Measurements from ENCODE around the gene PAX3.

Gene PAX3

DNA sequence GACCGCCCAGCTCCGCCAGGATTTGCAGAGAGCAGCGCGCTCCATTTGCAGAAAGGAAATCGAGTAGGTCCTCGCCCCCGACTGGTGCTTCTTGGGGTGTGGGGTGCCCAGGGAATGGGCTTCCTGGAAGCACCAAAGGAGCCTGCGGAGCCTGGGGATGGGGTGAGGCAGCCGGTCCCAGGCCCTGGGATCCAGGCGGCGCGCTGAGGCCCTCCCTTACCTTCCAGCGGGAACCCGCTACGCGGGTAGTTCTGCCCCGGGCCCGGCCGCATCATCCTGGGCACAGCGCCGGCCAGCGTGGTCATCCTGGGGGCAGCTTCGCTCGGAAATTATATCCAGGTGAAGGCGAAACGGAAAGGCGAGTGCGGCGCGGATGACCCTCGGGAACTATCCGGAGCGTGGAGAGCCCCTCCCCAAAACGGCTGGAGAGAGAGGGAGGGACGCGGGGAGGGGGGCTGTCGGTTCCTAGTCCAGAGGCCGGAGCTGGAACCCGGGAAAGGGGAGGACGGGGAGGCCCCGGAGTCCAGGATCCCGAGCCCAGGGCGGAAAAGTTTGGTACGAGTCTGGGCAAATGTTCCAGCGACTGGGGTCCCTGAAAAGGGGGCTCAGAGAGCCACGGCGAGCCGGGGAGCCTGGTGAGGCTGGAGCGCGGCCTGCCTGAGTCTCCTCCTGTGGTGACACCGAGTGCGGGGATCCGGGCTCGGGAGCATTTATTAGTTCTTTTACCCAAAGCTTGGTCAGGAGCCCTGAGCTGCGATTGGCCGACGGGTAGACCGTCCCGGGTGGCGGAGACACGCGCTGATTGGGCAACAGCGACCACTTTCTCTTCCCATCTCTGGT lies at the start of gene PAX3:
TSS of gene PAX3 (minus strand) at position 688 of the 840 bp plus-strand sequence. CDS start at position 305, 383 bp downstream.
- no peak for DNase-seq

DNA sequence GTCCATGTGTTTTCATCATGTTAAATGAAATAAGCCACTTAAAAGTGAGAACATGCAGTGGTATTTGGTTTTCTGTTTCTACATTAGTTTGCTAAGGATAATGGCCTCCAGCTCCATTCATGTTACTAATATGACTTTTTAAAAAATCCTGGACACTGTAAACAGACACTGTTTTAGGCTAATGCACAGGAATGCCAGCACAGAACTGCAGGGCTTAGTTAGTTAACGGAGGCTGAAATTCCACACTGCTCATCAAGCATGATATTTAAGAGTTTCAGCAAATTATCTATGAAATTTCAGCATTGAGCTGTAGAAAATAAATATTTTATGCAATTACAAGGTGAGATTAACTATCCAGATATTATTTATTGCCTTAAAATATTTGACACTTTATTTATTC lies 42.5 kb upstream of the PAX3 start:
- no peak for DNase-seq

GRCh38 chr2:222338374-222338773 lies 39.6 kb upstream of the PAX3 start:
- no peak for DNase-seq

DNA sequence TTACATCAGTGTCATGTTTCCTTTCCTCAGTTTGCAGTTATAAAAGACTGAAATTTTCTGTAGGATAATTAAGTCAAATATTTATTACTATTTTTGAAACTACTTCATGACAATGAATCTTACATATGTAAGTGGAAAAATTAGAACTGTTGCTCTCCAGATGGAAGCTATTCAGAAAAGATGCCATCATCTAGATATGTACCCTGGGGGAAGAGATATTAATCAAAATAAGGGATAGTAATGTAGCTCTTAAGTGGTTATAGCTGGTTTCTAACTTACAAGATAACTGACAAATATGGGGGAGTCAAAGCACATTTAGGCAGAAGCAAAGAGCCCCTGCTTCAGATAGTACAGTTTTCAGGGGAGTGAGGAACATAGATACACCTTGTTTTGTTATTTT lies 38.1 kb upstream of the PAX3 start:
- DNase-seq: no peak

GRCh38 chr2:222336442-222336841 lies 37.6 kb upstream of the PAX3 start:
- DNase-seq: no peak

GRCh38 chr2:222334914-222335313 lies 36.1 kb upstream of the PAX3 start:
- no peak for DNase-seq

DNA sequence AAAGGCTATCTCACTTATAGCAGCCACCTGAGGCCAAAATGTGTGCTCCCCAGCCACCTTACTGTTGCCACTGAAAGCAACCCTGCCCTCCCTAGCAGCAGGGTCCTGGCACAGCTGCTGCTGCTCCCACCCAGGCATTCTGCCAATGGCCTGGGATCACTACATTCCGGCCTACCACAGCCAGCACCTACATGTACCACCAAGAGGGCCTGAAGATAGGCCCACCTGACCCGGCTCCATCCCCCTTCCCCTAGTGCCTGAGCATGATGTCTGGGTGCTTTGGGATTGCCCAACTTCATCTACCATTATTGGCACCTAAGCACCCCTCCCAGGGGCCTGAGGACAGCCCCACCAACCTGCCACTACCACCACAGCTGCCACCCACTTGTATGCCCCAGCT lies 34.6 kb upstream of the PAX3 start:
- no peak for DNase-seq

DNA sequence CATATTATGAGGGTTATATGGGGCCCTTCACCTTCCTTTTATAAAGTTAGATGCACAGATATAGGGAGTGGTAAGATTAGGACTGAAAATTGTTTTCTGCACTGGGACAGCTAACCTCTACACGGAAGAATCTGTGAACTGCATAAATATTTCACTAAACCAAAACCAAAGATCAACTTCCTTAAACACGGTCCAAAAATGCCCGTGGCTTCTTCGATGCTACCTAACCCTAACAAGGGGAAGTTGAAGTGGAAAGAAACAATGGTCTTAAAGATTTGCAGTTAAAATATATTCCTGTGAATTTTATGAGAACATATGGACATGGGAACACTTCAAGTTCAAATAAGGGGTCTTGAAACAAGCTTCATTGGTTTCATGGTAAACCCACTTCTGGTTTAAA lies 33.3 kb upstream of the PAX3 start:
- no peak for DNase-seq

- DNase-seq: no peak
Measured at GRCh38 chr2:222330910-222331309, 32.1 kb upstream of the PAX3 start.

GRCh38 chr2:222322236-222322635 lies 23.4 kb upstream of the PAX3 start:
- no peak for DNase-seq

DNA sequence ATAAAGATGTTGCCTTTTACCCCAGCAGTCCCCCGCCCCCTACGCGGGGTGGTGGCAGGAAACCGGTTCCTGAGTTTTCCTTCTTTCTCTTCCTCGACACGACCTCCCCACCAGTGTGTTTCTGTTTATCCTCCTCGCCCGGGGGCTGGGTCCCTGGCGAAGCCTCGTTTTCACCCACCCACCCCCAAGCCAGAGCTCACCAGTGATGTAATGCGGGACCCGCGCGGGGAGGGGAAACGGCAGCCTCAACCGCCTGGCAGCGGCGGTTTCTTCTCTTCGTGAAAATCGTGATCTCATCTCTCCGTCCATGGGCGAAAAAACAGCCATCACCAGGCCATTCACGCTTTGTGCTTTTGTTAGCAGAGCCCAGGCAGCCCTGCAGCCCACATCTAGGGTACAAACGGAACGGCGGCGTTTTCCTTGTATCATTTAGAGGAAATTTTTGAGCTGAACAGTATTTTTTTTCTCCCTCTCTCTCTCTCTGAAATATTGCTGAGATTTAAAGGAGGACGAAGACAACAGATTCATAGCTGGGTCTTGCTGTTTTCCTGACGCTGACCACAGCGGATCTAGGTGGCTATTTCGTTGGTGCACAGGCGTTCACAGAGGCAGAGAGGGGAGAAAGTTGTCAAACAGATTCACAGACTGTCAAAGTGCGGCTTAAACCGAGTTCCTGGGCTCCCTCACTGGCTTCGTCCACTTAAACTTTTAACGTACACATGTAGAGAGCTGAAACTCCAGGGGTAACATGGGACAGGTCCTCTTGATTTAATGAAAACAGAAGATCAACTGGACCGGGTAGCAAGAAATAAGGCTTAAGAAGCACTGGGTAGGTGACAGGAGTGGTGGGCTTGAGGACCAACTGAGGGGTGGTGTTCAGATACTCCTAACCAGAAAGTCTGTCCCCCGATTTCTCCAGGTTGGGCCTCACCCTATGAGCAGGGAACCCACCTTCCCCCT lies 21.9 kb upstream of the PAX3 start:
- DNase-seq: no peak

DNA sequence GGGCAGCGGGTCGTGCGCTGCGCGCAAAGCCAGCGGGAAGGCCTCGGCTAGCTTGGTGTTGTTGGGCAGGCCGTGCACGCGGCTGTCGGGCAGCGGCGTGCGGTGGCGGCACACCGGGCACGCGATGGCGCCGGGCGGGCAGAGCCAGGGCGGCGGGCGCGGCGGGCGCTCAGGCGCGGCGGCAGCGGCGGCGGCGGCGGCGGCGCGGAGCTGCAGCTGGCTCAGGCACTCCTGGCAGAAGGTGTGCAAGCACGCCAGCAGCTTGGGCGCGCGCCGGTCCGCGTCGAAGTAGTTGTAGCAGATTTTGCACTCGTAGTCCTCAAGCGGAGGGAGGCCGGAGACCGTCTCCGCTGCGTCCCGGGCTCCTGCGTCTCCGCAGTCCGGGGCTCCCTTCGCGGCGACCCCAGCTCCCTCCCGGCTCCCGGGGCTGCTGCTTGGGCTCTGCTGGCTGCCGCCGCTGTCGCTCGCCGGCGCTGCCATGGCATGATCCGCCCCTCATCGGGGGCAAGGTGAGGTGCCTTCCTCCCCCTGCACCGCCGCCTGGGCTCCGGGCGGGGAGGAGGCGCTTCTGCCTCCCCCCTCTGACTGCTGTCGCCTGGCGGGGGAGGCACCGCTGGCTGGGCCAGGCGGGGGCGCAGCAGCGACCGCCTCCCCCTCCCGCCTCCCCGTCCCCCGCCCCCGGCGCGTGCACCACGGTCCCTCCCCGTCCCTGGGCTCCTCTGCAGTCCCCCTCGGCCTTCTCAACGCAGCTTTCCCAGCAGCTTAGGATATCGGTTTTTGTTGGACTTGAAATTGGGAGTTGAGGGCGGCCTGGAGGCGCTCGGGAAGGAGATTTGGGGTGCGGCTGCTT lies 21.0 kb upstream of the PAX3 start:
- peak in 1 of 2 experiments; percentile 30 for DNase-seq

DNA sequence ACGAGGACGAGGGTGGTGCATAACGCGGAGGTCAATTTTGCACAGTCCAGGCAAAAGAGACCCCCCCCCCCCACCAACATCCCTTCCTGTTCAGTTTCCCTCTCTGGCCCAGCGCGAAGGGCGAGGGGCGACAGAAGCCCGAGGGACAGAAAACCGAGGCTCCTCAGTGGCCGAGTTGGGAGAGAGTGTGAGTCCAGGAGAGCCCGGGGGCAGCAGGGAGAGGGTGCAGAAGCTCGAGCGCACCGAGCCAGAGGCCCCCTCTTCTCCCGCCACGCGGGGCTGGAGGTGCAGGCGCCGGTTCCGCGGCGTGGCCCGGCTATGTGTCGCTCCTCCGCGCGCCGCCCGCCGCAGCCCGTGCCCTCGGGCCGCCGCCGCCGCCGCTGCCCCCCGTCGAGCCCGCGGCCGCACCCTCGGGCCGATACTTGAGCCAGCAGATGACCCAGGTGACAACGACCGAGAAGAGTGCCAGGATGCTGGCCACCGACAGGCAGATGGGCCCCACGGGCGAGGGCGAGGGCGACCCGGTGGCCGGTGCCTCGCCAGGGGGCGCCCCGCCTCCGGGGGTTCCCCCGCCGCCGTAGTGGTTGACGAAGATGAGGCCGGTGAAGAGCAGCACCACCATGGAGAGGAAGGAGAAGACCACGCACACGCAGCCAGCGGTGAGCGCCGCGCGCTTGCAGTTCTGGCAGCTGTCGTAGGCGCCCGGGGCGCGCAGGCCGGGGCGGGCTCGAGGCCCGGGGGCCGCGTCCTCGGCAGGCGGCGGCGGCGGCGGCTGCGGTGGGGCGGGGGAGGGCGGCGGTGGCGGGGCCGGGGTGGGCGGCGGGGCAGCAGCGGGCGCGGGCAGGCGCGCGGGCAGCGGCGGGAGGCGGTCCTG lies 20.2 kb upstream of the PAX3 start:
- peak; percentile 30 to 31 for DNase-seq

DNA sequence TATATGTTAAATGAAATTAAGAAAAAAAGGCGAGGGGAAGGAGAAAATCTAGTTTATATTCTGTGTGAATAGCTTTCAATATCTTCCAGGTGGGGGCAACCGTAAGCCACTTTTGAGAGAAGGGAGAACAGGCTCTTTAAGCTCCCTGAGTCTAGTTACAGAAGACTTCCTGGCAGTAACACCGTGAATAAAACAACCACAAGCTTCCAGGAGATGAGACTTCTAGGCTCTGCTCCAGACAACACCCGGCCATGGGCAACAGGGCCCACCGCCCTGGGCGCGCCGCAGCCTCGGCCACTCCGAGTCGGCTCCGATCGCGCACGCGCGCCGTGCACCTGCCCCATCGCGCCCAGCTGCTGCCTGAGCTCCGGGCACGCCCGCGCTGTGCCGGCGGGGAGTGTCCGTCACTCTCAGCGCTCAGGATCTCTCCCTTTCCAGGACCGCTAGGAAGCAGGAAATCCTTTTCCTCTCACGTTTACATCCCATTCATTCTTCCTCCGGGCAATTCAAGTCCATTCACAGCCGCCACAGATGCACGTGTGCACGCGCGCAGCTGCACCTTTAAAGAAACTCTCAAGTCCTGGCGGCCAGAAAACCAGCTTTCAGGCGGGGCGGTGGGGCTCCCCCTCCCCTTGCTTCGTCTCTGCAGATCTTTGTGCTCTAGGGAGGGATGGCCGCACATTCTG lies 19.4 kb upstream of the PAX3 start:
- DNase-seq: peak in 1 of 2 experiments; percentile 41

GRCh38 chr2:222315443-222316121 lies 16.8 kb upstream of the PAX3 start:
- no peak for DNase-seq

DNA sequence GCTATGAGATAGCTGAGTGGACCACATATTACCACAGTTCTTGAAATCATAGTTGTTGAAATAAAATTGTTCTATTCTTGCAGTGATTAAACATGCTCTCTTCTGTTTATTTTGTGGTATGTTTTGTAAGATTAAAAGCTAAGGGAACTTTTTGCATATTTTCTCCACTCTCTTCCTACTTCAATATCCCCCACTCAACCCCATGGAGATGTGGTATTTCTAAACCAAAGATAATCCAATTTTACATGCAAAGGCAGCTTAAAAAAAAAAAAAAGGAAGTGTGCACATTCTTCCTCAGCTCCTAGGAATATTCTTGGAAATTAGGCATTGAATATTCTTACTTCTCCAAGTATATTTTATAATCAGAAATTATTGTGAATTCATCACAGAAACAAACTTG lies 15.0 kb upstream of the PAX3 start:
- no peak for DNase-seq

- no peak for DNase-seq
Measured at GRCh38 chr2:222311978-222312738, 13.4 kb upstream of the PAX3 start.

- no peak for DNase-seq
Measured at GRCh38 chr2:222311319-222311977, 12.7 kb upstream of the PAX3 start.

GRCh38 chr2:222310747-222311318 lies 12.0 kb upstream of the PAX3 start:
- no peak for DNase-seq
